ENCODE data around the gene LRRC4B. TPM values are rescaled to one million over a fixed set of nuclear protein-coding genes. Genes with fewer than 3 reads are reported as not detected.

Gene LRRC4B
- total and polyA plus RNA-seq, 2 of the 4 experiments (the other 2 are of a cell fraction): 0.03 TPM; not detected in 1

DNA sequence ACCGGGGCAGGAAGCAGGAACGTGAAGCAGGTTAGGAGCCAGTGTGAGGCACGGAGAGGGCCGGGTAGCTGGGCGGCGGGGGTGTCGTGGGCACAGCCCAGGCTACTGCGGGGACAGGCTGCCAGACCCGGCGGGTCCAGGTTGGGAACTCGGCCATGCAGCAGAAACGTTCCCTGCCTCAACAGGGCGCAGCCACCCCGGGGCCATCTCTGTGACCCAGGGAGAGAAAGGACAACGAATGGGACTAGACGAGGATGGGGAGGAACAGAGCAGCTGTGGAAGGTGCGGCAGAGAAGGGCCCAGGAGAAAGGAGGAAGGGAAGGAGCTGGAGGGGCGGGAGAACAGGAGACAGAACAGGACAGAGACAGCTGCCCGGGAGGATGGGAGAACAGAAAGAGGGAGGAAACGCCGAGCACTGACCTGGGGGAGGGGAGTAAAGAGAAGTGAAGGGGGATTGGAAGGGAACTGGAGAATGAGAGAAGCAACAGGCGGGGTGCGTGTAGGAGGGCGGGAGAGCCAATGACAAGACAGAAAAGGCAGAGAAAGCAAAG is 78.7 kb downstream of the LRRC4B start:
- no peak overlapping the region for H2AK9ac ChIP-seq (replicated peaks; ENCODE audit: low read depth, low read length, poor library complexity)
- H3K9me3 ChIP-seq (ENCODE audit: control insufficient read depth, insufficient read depth, low read length): peaks cover 6% of the 10 kb centered on the region; the same call in 1 of the 2 replicates
- dilution Hi-C loops (cut with HindIII; ENCODE audit: low sequenced_read_pairs, unreplicated experiment): no loop called here
- no peak overlapping the region for H3K4me2 ChIP-seq (ENCODE audit: low read depth, low read length)
- H3K79me1 ChIP-seq (ENCODE audit: low read depth in 1 of 2, low read length in 2 of 2): no peaks in the 10 kb centered on the region
- no peak overlapping the region for H2BK5ac ChIP-seq (ENCODE audit: low read depth, low read length, poor library complexity, severe bottlenecking)
- no peak overlapping the region for H3K27ac ChIP-seq (ENCODE audit: insufficient read depth, low read length)
- 34% methylated on average over 15 of the region's 24 CpGs; no CpG with 5 or more reads in 1 of the 2 experiments for WGBS, 2 experiments (ENCODE audit: extremely low coverage in 2 of 2, insufficient read length in 1 of 2)
- no peak overlapping the region for H3K9ac ChIP-seq (ENCODE audit: low read depth, low read length)
- intact Hi-C loops (cut with micrococcal nuclease): no loop called here
- no peaks in the 10 kb centered on the region for H4K20me1 ChIP-seq (ENCODE audit: insufficient read depth, low read length)
- H2BK15ac ChIP-seq (ENCODE audit: low read depth, low read length): no peak overlapping the region
- no peak overlapping the region for H2AK5ac ChIP-seq (ENCODE audit: low read depth, low read length)
- no peak overlapping the region for H2BK120ac ChIP-seq (ENCODE audit: low read depth, low read length)
- H3K4ac ChIP-seq (ENCODE audit: low read depth, low read length): no peak overlapping the region
- no peak for DNase-seq
- in situ Hi-C loops (cut with MboI; ENCODE audit: low sequenced_read_pairs): no loop called here
- H3K23ac ChIP-seq (ENCODE audit: low read depth, low read length): no peak overlapping the region
- H2BK20ac ChIP-seq (ENCODE audit: low read depth, low read length): no peak overlapping the region
- no peak overlapping the region for H3K18ac ChIP-seq (ENCODE audit: low read depth, low read length)
- ChIA-PET CTCF (no interaction called here), POLR2A (ENCODE audit: unreplicated experiment) (no interaction called here)
- H2AFZ ChIP-seq (replicated peaks; ENCODE audit: low read length, poor library complexity): no peak overlapping the region
- no peak overlapping the region for H3K4me3 ChIP-seq (ENCODE audit: insufficient read depth, low read depth, low read length)
- peaks cover 42% of the 10 kb centered on the region for H3K27me3 ChIP-seq (ENCODE audit: control insufficient read depth, insufficient read depth, low read length)
- no peaks in the 10 kb centered on the region for H3K9me1 ChIP-seq (ENCODE audit: insufficient read depth, low read length)
- H4K5ac ChIP-seq (ENCODE audit: low read depth, low read length): no peak overlapping the region
- no peak overlapping the region for H3K14ac ChIP-seq (replicated peaks; ENCODE audit: low read depth, low read length)
- H4K8ac ChIP-seq (ENCODE audit: low read depth in 2 of 2, low read length in 2 of 2): no peak overlapping the region
- BruUV-seq (replicated peaks): no TSS peak
- no peak overlapping the region for H3K56ac ChIP-seq (ENCODE audit: extremely low read depth, insufficient read depth, low read length)
- TF ChIP-seq, protein P1, sequence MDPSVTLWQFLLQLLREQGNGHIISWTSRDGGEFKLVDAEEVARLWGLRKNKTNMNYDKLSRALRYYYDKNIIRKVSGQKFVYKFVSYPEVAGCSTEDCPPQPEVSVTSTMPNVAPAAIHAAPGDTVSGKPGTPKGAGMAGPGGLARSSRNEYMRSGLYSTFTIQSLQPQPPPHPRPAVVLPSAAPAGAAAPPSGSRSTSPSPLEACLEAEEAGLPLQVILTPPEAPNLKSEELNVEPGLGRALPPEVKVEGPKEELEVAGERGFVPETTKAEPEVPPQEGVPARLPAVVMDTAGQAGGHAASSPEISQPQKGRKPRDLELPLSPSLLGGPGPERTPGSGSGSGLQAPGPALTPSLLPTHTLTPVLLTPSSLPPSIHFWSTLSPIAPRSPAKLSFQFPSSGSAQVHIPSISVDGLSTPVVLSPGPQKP (IDR thresholded peaks at IDR 0.05; ENCODE audit: borderline replicate concordance, low read depth, low read length): no peak
- no peak for TF ChIP-seq SMC3 (IDR thresholded peaks at IDR 0.05; ENCODE audit: low read depth, low read length)
- TF ChIP-seq MAZ (IDR thresholded peaks at IDR 0.05; ENCODE audit: borderline replicate concordance, low read depth, low read length): no peak
- H4K91ac ChIP-seq (ENCODE audit: insufficient read depth, low read depth, low read length): no peak overlapping the region
- ATAC-seq (ENCODE audit: low read depth): no peak
- peaks cover 2% of the 10 kb centered on the region; the same call in 1 of the 2 replicates for H3K36me3 ChIP-seq (ENCODE audit: control insufficient read depth, insufficient read depth, low read length)
- H3K4me1 ChIP-seq (ENCODE audit: control insufficient read depth, insufficient read depth, low read length): no peaks in the 10 kb centered on the region

All from IMR-90 (cell line).